Activated T-cell treated with anti-CD3 and anti-CD28 coated beads for 4 hours (primary cell): ENCODE measurements around the gene RHO.
"Not testable (repeated sequence)": the region's sequence is repeated elsewhere in the genome, so short reads cannot be mapped to it uniquely, and the experiment has no call there.

Experiments used
- DNase-seq: peaks from one replicate; pipeline ENCODE4 v3.0.0-alpha.2; 2020

Gene RHO

DNA sequence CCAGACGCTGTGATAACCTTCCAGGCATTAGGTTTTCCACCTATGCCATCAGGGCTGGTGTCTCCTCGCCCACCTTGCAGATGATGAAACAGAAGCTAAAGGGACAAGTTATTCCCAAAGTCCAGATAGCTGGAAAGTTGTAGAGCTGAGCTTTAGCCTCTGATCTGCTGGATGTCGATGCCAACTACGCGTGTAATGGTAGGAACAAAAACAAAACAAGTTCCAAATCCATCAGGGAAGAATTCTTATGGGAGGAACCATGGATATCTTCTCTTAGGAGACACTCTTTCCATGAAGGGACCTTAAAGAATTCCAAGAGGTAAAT, 28.1 kb upstream of the RHO start:
- no peak for DNase-seq

DNA sequence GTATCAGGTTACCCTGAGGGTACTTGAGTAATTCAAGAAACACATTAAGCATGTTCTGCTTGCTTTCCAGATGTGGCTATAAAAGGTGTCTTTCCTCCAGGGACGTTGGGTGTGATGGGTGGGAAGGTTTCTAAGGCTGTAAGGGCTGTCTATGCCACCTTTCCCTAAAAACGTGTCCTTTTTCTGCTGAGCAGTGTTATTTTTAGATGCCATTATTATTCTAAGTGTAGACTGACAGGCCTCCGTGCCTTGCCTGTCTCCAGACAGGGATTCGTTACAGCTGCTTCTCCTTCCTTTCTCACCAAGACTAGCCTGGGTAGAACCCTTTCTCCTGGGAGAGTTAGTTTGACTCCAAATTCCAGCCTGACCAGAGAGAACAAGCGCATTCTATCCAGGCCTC, 26.8 kb upstream of the RHO start:
- DNase-seq, result no peak

DNA sequence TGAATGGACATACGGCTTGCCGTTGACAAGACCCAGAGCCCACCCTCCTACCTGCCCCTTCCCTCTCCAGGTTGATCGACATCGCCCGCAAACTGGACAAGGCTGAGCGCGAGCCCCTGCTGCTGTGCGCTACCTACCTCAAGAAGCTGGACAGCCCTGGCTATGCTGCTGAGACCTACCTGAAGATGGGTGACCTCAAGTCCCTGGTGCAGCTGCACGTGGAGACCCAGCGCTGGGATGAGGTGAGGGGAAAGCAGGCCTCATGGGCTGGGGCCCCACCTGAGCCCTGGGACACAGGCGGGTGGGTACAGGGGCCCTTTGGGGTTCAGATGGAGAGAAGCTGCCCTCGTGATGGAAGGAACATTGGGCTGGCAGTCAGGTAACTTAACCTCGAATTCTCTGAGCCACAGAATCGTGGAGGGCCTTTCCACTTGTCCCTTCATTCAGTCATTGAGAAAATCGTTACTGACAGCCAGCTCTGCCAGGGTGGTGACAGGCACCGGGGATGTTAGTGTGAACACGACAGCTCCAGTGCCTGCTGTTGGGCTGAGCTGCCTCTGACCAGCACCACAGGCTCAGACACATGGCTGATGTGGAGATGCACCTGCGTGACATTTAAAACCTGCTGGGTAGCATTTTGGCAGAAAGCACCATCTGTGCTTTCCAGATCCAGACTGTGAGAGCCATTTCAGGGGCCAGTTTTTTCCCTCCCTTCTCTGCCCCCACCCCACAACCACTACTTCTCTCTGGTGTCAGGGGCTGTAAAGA, 25.6 kb upstream of the RHO start:
- DNase-seq, result no peak

DNA sequence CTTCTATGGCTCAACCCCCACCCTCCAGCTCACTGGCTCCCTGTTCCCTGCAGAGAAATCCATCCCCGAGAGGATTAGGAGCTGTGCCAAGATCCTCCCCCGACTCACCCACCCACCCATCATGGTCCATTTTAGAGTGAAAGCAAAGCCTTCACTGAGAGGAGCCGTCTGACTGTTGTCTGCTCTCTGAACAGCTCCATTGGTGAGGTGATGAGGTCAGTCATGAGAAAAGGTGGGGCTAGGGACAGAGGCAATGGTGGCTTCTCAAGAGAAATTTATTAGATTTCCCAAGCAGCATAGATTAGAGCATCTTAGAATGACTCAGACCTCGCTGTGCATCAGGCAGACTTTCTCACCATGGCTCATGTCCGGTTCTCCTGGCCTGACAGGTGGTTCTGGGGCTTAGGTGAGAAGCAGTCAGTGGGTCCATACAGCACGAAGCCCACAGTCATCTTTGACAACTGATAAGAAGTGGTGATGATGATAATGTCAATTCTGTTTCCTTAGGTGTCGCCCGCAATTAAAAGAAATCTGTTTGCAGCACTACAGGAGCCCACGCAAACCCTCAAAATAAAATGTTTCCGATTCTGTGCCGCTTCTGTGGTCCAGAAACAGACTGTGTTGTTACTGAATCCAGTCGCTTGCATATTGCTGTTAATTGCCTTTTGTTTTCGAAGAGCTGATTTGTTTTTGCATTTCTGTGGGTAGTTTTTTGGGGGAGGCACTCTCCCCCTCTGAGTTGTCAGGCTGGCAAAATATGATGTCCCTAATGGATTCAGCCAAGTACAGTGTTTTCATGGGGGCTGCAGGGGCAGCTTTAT, 24.8 kb upstream of the RHO start:
- no peak for DNase-seq

DNA sequence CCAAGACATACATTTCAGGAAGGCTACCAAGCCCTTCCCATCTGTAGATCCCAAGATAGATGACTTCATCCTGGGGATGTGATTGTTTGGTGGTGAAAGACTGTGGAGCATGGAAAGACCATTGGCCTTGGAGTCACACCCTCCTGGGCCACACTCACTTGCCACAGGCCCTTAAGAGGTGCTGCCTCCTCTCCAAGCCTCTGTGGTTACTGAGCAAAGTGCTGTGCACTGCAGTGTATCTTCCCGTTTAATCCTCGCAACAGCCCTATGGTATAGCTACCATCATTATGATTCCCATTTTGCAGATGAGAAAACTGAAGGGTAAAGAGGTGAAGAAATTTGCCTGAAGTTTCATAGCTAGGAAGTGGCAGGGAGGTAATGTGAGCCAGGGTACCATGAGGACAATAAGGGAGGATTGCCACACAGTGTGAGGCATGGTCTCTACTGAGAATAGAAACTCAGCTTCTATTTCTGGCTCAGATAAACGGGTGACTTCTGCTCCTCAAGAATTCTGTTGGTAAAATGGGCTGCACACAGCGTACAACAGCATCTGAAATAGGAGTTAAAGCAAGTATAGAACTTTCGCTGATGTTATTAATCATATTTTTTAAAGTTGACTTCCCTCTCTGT, 23.9 kb upstream of the RHO start:
- no peak for DNase-seq

DNA sequence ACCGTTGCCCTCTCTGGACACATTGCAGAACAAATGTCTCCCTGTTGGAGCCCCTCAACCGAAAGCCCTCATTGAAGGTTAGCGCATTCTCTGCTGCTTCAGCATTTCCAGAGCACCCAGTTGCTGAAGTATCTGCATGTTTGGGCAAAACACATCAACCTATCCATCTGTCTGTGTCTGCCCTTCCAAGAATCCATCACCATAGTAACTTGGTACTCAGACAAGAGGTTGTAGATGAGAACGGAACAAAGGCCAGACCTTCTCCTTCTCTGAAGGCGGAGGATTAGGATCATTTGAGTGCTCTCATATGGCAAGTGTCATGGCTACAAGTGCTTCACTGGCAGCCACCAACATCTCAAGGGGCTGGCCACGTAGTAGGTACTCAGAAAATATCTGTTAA, 23.1 kb upstream of the RHO start:
- no peak for DNase-seq

DNA sequence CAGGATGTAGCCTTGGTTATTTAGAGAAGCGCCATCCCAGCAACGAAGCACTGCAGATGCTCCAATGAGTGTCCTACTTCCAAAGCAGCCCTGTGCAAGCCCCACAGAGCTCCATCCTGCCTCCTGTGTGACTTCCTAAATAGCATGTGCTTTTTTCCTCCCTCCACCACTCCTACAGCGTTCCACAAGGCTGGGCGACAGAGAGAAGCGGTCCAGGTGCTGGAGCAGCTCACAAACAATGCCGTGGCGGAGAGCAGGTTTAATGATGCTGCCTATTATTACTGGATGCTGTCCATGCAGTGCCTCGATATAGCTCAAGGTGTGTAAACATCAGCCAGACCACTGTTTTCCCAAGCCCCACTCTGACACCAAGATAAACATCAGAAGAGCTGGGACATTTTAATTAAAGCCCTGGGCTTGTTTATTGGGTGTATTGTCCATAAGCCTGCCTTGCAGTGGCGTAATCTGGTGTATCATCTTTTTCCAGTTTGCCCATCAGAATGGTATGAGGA, 22.2 kb upstream of the RHO start:
- no peak for DNase-seq

DNA sequence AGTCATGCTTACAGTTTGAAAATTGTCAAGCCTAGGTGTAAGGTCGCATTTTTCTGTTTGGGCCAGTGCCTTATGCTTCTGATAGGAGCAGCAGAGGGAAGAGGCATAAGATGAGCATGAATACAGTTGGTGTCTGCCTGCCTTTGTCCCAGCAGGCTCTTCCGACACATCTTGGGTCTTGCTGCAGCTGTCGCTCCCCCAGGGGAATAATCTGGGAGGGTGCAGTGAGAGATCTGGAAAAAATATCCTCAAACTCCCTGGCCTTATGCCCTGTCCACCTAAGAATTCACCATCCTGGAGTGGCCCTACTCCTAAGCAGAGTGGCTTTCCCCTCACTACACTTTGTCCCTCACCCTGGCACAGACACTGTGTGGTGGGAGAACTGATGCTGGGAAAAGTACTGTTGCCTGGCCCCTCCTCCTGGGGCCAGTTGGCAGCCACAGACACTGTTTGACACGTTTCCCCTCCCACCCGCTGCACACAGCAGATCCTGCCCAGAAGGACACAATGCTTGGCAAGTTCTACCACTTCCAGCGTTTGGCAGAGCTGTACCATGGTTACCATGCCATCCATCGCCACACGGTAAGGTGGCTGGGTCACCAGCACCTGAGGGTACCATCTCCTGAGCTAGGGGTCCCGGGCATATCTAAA, 21.1 kb upstream of the RHO start:
- no peak for DNase-seq

DNA sequence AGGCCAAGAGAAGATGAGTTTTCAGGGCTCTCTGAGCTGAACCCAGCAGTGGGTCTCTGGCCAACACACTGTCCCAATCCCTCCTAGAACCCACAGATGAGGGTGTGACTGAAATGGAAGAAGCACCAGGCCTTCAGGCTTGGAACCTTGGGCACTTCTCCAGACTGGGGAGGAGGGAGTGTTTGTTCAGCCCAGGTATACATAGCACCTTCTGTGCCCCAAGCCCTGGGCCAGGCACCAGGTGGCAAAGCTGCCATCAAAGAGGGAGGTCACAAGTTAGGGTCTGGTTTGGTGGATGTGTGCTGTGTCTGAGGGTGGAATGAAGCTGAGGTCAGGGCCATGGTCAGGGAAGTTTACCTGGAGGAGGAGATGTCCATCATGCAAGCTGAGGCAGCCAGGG, 15.8 kb upstream of the RHO start:
- DNase-seq, result no peak

DNA sequence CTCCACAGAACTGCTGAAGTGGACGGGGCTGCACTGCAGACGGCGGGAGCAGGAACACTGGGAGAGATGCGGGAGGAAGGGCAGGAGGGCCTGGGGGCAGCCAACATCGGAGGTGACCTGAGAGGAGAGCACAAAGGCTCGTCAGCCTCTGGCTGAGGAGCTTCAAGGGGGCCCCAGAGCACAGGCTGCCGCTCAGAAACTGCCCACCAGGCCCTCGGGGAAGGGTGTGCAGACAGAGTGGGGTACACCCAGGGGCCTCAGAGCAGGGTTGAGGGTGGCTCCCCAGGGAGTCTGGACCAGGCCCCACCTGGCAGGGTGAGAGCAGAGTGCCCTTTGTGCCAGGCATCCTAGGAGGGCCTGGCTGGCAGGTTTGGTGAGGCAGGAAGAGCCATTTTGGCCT, 14.7 kb upstream of the RHO start:
- DNase-seq, result no peak

DNA sequence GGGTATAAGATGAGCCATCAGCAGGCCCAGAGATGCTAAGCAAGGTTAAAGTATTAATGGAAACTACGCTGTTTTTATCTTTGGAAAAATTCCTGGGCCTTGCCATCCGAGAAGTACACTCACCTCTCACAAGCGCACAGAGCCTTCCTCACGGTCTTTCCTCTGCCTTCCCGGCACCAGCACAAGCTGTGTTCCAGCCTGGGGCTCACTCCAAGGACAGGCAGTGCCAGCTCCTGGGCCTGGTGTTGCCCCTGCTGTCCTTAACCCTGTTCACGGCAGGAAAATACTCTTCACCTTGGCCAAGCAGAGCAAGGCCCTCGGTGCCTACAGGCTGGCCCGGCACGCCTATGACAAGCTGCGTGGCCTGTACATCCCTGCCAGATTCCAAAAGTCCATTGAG, 14.3 kb upstream of the RHO start:
- no peak for DNase-seq

DNA sequence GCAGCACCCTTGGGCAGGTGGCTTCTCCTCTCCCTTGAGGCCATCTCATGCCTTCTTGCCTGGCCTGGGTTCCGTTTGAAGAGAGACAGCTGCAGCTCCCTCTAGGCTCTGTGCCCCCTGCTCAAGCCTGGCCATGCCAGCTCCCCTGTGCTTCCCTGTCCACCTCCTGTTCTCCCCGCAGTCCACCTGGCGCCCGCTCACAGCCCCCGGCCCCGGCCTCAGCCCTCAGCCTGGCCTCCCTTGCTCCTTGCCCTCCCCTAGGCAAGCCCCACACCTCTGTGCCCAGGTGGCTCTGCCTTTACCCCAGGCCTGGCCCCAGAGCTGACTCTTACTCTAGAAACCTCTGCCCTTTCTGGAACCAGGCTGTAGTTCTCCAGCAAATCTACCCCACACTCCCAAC, 13.9 kb upstream of the RHO start:
- DNase-seq, result no peak

DNA sequence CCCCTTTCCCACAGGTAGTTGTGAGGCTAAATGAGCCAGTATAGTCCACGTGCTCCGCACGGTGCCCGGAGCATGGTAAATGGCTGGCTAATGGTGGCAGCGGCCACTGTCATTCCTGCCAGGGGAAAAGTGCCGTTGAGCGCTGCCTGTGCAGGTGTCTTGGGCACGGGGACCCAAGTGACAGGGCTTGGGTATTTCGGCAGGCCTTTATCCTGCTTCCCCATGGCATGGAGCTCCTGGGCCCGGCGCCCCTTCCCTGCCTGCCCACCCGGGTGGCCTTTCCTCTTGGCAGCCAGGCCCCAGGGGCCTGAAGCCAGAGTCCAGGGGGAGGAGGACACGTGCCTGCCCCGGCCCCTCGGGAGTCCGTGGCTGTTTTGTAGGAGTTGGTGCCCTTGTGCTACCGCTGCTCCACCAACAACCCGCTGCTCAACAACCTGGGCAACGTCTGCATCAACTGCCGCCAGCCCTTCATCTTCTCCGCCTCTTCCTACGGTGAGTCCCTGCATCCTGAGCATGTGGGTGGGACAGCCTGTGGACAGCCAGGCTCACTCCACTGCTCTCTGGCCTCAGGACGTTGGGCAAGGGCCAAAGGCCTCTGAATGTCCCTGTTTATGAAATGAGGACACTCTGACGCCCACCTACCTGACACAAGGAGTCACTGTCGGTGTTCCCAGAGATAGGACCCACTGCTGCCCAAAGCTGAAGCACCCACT, 13.2 kb upstream of the RHO start:
- DNase-seq, result not testable (repeated sequence)

DNA sequence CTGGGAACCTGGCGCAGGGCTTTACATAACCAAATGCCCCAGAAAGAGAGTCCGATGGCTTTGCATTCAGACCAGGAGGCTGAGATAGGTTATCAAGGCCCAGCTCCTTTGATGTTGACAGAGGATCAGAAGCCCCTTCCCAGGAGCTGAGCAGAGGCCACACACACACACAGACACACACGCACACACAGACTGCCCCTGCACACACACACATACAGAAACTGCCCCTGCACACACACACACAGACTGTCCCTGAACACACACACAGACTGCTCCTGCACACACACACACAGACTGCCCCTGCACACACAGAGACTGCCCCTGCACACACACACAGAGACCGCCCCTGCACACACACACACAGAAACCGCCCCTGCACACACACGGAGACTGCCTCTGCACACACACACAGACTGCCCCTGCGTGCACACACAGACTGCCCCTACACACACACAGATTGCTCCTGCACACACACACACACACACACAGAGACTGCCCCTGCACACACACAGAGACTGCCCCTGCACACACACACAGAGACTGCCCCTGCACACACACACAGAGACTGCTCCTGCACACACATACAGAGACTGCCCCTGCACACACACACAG, 12.5 kb upstream of the RHO start:
- DNase-seq, result not testable (repeated sequence)

DNA sequence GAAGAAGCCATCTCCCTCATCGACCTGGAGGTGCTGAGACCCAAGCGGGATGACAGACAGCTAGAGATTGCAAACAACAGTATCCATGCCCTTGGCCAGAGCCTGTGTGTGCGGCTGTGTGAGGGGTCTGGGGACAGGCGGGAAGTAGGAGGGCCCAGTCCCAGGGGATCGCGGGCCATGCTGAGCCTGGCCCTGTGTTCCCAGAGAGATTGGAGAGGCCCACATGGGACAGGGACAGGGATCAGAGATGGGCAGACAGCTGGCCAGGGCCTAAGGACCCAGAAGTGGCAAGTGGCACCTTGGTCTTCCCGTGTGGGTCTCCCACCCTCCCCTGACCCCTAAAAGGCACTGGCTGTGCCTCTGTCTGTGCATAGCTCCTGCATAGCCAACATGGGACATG, 10.9 kb upstream of the RHO start:
- no peak for DNase-seq

DNA sequence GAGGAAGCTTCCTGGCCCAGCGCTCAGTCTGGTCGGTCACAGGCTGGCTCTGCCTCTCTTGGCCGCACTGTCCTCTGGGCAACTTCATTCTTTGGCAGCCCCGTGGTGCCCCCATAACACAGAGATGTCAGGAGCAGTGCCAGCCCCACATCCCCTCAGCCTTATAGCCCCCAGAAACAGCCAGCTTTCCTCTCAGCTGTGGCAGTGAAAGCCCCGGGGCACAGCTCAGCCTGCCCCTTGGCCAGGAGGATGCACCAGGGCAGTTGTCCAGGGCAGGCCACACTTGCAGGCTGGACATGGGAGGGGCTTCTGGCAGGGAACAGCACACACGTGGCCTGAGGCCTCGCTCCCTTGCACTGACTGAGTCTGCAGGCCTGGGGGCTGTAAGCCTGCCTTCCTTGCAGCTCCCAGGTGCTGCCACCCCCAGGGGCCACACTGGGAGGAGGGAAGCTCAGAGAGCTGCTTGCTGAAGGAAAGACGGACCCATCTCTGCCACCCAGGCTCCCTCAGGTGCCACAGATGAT, 10.3 kb upstream of the RHO start:
- DNase-seq, result no peak

DNA sequence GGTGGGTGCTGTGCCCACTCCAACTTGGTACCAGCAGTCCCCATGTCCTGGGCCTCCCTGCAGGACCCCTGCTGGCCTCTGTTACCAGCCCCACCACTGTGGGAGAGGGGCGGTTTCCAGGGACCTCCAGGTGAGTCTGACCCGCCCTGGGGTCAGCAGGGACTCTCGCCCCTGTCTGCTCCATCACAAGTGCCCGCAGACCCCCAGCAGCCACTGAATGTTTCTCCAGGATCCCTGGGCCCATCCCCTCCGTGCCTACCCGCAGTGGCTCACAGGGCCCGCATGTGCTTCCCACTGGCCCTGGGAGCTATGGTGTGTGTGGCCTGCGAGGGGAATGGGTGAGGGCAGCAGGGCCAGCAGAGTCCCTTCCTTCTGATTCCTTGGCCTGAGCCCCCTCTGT, 9.9 kb upstream of the RHO start:
- no peak for DNase-seq

DNA sequence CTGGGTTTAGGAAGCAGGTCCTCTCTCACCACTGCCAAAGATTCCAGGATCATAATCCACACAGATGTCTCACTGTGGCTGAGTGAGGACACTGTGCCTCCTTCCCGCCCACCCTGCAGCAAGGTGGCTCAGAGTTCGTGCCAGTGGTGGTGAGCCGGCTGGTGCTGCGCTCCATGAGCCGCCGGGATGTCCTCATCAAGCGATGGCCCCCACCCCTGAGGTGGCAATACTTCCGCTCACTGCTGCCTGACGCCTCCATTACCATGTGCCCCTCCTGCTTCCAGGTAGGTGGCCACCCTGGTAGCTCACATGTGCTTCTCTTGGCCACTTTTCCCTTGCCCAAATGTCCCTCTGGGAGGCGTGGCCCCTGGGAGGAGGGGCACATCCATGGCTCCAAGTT, 9.0 kb upstream of the RHO start:
- no peak for DNase-seq

DNA sequence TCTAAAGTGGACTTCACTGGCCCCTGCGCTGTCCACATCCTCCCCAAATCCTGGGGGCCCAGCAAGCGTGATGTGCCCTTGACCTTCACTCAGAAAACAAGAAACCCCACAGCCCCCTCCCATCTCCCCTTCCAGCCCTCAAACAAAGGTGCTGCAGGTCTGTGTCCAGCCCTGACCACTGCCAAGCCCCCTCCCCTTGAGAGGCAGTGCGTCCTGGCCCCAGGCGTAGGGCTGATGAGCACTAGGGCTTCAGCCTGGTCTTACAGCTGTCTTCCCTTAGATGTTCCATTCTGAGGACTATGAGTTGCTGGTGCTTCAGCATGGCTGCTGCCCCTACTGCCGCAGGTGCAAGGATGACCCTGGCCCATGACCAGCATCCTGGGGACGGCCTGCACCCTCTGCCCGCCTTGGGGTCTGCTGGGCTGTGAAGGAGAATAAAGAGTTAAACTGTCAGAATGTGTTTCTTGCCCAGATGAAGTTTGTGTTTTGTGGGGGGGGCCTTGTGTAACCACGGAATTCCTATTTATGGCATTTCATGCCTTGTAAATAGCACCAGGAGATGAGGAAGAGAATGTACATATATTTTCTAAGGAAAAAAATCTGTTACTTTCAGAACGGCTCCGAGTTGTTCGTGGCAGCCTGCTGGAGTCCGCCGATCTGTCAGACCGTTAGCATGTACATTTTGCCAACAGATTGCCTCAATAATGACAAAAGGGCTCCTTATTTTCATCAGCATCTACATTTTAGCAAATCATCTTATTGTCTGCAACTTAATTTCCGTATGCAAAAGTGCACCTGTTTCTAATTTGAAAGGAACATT, 8.3 kb upstream of the RHO start:
- DNase-seq, result no peak

DNA sequence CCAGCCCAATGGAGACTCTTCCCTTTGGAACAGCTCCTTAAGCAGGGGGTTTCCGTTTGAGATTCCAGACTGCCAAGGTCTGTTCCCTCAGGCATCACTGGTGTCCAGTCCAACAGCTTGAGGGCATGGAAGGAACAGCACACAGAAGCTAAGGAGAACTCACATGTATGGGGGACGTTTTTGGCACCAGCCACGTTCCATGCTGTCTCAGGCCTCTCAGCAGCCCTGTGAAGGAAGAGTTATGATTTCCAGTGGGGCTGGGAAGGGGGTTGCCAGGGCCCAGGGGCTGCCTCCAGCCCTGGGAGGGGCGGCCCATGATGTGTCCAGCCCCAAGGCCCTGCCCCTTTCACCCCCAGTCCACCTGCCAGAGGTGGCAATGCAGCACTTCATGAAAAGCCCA, 7.5 kb upstream of the RHO start:
- DNase-seq, result no peak

DNA sequence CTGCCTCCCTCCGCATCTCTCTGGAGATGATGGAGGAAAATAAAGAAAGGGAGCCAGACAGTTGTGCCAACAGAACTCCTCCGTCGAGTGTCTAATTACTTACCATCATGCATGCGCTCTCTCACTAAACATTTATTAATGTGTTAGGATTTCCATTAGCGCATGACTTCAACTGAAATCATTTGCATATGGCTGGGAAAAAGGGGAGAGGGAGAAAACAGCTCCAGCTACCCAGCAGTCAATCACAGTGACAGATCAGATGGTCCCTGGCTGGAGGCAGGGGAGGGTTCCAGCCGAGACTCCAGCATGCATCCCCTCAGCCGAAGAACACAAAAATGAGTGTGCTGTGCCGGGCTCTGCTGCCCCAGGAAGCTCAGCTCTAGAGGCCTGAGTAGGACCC, 6.8 kb upstream of the RHO start:
- no peak for DNase-seq
